ENCODE results near the gene FHOD3.

DNA sequence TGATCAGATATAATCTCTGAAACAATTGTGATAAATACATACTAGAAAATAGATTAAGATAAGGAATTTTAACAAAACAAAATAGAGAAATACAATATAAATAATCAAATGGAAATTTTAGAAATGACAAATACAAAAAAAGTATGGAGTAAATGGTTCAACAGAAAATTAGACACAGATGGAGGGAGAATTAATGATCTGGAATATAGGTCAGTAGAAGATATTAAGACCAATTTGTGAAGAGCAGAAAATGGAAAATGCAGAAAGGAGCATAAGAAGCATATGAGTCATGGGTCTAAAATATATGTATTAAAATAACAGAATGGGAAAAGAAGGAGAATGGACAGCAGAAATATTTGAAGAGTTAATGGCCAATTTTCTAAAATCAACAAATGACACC lies 44.4 kb downstream of the FHOD3 start:
- TF ChIP-seq, protein P1, sequence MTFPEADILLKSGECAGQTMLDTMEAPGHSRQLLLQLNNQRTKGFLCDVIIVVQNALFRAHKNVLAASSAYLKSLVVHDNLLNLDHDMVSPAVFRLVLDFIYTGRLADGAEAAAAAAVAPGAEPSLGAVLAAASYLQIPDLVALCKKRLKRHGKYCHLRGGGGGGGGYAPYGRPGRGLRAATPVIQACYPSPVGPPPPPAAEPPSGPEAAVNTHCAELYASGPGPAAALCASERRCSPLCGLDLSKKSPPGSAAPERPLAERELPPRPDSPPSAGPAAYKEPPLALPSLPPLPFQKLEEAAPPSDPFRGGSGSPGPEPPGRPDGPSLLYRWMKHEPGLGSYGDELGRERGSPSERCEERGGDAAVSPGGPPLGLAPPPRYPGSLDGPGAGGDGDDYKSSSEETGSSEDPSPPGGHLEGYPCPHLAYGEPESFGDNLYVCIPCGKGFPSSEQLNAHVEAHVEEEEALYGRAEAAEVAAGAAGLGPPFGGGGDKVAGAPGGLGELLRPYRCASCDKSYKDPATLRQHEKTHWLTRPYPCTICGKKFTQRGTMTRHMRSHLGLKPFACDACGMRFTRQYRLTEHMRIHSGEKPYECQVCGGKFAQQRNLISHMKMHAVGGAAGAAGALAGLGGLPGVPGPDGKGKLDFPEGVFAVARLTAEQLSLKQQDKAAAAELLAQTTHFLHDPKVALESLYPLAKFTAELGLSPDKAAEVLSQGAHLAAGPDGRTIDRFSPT (tag by site-specific recombination; IDR thresholded peaks at IDR 0.05) = no peak
- no peak for TF ChIP-seq ZNF366 (tag by site-specific recombination; conservative IDR thresholded peaks at IDR 0.05)
- TF ChIP-seq, protein P2, sequence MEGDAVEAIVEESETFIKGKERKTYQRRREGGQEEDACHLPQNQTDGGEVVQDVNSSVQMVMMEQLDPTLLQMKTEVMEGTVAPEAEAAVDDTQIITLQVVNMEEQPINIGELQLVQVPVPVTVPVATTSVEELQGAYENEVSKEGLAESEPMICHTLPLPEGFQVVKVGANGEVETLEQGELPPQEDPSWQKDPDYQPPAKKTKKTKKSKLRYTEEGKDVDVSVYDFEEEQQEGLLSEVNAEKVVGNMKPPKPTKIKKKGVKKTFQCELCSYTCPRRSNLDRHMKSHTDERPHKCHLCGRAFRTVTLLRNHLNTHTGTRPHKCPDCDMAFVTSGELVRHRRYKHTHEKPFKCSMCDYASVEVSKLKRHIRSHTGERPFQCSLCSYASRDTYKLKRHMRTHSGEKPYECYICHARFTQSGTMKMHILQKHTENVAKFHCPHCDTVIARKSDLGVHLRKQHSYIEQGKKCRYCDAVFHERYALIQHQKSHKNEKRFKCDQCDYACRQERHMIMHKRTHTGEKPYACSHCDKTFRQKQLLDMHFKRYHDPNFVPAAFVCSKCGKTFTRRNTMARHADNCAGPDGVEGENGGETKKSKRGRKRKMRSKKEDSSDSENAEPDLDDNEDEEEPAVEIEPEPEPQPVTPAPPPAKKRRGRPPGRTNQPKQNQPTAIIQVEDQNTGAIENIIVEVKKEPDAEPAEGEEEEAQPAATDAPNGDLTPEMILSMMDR (tag by site-specific recombination; IDR thresholded peaks at IDR 0.05) = no peak
- no peak for TF ChIP-seq ZNF596 (tag by site-specific recombination; IDR thresholded peaks at IDR 0.05)
- TF ChIP-seq, protein P3, sequence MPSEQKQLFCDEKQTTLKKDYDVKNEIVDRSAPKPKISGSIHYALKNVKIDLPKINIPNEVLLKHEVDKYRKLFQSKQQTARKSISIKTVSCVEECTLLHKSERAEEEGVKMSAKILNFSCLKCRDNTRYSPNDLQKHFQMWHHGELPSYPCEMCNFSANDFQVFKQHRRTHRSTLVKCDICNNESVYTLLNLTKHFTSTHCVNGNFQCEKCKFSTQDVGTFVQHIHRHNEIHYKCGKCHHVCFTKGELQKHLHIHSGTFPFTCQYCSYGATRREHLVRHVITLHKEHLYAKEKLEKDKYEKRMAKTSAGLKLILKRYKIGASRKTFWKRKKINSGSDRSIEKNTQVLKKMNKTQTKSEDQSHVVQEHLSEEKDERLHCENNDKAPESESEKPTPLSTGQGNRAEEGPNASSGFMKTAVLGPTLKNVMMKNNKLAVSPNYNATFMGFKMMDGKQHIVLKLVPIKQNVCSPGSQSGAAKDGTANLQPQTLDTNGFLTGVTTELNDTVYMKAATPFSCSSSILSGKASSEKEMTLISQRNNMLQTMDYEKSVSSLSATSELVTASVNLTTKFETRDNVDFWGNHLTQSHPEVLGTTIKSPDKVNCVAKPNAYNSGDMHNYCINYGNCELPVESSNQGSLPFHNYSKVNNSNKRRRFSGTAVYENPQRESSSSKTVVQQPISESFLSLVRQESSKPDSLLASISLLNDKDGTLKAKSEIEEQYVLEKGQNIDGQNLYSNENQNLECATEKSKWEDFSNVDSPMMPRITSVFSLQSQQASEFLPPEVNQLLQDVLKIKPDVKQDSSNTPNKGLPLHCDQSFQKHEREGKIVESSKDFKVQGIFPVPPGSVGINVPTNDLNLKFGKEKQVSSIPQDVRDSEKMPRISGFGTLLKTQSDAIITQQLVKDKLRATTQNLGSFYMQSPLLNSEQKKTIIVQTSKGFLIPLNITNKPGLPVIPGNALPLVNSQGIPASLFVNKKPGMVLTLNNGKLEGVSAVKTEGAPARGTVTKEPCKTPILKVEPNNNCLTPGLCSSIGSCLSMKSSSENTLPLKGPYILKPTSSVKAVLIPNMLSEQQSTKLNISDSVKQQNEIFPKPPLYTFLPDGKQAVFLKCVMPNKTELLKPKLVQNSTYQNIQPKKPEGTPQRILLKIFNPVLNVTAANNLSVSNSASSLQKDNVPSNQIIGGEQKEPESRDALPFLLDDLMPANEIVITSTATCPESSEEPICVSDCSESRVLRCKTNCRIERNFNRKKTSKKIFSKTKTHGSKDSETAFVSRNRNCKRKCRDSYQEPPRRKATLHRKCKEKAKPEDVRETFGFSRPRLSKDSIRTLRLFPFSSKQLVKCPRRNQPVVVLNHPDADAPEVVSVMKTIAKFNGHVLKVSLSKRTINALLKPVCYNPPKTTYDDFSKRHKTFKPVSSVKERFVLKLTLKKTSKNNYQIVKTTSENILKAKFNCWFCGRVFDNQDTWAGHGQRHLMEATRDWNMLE (tag by site-specific recombination; conservative IDR thresholded peaks at IDR 0.05; ENCODE audit: low read depth) = no peak
- TF ChIP-seq, protein P4, sequence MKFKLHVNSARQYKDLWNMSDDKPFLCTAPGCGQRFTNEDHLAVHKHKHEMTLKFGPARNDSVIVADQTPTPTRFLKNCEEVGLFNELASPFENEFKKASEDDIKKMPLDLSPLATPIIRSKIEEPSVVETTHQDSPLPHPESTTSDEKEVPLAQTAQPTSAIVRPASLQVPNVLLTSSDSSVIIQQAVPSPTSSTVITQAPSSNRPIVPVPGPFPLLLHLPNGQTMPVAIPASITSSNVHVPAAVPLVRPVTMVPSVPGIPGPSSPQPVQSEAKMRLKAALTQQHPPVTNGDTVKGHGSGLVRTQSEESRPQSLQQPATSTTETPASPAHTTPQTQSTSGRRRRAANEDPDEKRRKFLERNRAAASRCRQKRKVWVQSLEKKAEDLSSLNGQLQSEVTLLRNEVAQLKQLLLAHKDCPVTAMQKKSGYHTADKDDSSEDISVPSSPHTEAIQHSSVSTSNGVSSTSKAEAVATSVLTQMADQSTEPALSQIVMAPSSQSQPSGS (tag by site-specific recombination; IDR thresholded peaks at IDR 0.05; ENCODE audit: low read depth) = no peak
- TF ChIP-seq ZNF548 (tag by site-specific recombination; IDR thresholded peaks at IDR 0.05) = no peak
- TF ChIP-seq ZFP37 (tag by site-specific recombination; IDR thresholded peaks at IDR 0.05) = no peak
- no peak for TF ChIP-seq ZNF677 (tag by site-specific recombination; IDR thresholded peaks at IDR 0.05)
- TF ChIP-seq, protein P5, sequence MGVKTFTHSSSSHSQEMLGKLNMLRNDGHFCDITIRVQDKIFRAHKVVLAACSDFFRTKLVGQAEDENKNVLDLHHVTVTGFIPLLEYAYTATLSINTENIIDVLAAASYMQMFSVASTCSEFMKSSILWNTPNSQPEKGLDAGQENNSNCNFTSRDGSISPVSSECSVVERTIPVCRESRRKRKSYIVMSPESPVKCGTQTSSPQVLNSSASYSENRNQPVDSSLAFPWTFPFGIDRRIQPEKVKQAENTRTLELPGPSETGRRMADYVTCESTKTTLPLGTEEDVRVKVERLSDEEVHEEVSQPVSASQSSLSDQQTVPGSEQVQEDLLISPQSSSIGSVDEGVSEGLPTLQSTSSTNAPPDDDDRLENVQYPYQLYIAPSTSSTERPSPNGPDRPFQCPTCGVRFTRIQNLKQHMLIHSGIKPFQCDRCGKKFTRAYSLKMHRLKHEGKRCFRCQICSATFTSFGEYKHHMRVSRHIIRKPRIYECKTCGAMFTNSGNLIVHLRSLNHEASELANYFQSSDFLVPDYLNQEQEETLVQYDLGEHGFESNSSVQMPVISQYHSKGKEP (tag by site-specific recombination; IDR thresholded peaks at IDR 0.05) = no peak
- TF ChIP-seq, protein P6, sequence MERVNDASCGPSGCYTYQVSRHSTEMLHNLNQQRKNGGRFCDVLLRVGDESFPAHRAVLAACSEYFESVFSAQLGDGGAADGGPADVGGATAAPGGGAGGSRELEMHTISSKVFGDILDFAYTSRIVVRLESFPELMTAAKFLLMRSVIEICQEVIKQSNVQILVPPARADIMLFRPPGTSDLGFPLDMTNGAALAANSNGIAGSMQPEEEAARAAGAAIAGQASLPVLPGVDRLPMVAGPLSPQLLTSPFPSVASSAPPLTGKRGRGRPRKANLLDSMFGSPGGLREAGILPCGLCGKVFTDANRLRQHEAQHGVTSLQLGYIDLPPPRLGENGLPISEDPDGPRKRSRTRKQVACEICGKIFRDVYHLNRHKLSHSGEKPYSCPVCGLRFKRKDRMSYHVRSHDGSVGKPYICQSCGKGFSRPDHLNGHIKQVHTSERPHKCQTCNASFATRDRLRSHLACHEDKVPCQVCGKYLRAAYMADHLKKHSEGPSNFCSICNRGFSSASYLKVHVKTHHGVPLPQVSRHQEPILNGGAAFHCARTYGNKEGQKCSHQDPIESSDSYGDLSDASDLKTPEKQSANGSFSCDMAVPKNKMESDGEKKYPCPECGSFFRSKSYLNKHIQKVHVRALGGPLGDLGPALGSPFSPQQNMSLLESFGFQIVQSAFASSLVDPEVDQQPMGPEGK (tag by site-specific recombination; IDR thresholded peaks at IDR 0.05) = no peak
- no peak for TF ChIP-seq YY1 (tag by site-specific recombination; IDR thresholded peaks at IDR 0.05)
- TF ChIP-seq ZNF530 (tag by site-specific recombination; IDR thresholded peaks at IDR 0.05; ENCODE audit: low read depth) = no peak
